Left kidney (tissue), 2 donors: Measurements from ENCODE around the gene BAZ1B. TPM values are rescaled to one million over a fixed set of nuclear protein-coding genes. Genes with fewer than 3 reads are reported as not detected.
"Not testable (repeated sequence)": the region's sequence is repeated elsewhere in the genome, so short reads cannot be mapped to it uniquely, and the experiment has no call there.

Experiments used
- DNase-seq: peaks from one replicate; pipeline ENCODE4 v3.0.0-alpha.2; 2013
- polyA plus RNA-seq: library from polyadenylated mRNA; unstranded; fragments of 120-200 nt; gene quantifications from one replicate; pipeline ENCODE4 v1.2.1, GENCODE V29; 2013; ENCODE audit not compliant: insufficient read length

The BAZ1B gene
- polyA plus RNA-seq, 1 donor, result 85.9 TPM

GRCh38 chr7:73429622-73430505 is 92.2 kb downstream of the BAZ1B start:
- no peak for DNase-seq

- DNase-seq, result peak; percentile 70
Measured at GRCh38 chr7:73429215-73429614, 92.9 kb downstream of the BAZ1B start.

- no peak for DNase-seq
Measured at GRCh38 chr7:73427902-73428787, 93.9 kb downstream of the BAZ1B start.

GRCh38 chr7:73426016-73426415 is 96.1 kb downstream of the BAZ1B start:
- no peak for DNase-seq

- no peak for DNase-seq
Measured at GRCh38 chr7:73425356-73425983, 96.6 kb downstream of the BAZ1B start.

GRCh38 chr7:73424489-73424885 is 97.6 kb downstream of the BAZ1B start:
- DNase-seq, result no peak

GRCh38 chr7:73423519-73424488 is 98.3 kb downstream of the BAZ1B start:
- DNase-seq, result no peak

- not testable (repeated sequence) for DNase-seq
Measured at GRCh38 chr7:73420610-73421009, 101.5 kb downstream of the BAZ1B start.

GRCh38 chr7:73420016-73420415 is 102.1 kb downstream of the BAZ1B start:
- DNase-seq, result not testable (repeated sequence)

- no peak for DNase-seq
Measured at GRCh38 chr7:73418113-73418703, 103.9 kb downstream of the BAZ1B start.

GRCh38 chr7:73410541-73411131 is 111.5 kb downstream of the BAZ1B start:
- not testable (repeated sequence) for DNase-seq

- DNase-seq, result not testable (repeated sequence)
Measured at GRCh38 chr7:73404860-73405259, 117.2 kb downstream of the BAZ1B start.

GRCh38 chr7:73399185-73400050 is 122.7 kb downstream of the BAZ1B start:
- not testable (repeated sequence) for DNase-seq

GRCh38 chr7:73397521-73398281 is 124.4 kb downstream of the BAZ1B start:
- no peak for DNase-seq

GRCh38 chr7:73395538-73396503 is 126.3 kb downstream of the BAZ1B start:
- DNase-seq, result no peak

GRCh38 chr7:73394422-73394821 is 127.7 kb downstream of the BAZ1B start:
- no peak for DNase-seq

- DNase-seq, result no peak
Measured at GRCh38 chr7:73391396-73391795, 130.7 kb downstream of the BAZ1B start.
